ENCODE measurements around the gene GFAP. TPM values are rescaled to one million over a fixed set of nuclear protein-coding genes. Genes with fewer than 3 reads are reported as not detected.

Gene GFAP
- polyA plus RNA-seq, 1 of the 3 experiments (the other 2 are of a cell fraction): 0.48 TPM

DNA sequence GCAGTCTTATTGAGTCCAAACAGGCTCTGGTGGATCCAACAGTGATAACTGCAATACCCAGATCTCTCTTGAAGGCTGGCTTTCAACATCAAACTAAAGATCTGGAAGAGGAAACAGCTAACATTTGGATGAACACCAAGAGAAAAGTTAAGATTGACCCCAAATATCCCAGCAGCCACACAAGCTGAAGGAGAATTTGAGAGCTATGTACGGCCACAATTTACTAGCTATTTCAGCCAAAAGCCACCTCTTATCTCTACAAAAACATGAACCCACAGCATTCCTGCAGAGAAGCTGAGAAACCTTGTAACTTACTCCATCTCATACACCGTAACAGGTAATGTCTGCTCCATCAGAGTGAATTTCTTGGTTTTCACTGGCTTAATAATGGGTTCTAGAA lies 30.4 kb downstream of the GFAP start:
- Histone ChIP-seq H3K9me2 (no peaks in the 10 kb centered on the region), H4K20me1 (ENCODE audit: insufficient read depth) (peaks cover 21% of the 10 kb centered on the region), H3K27me3 (ENCODE audit: insufficient read depth) (no peaks in the 10 kb centered on the region), H3K9me3 (no peaks in the 10 kb centered on the region), H3K9ac (no peak overlapping the region), H2AFZ (ENCODE audit: low read depth) (no peak overlapping the region), H3K4me1 (ENCODE audit: control insufficient read depth in 1 of 2, insufficient read depth in 2 of 2, low read depth in 1 of 2, low read length in 1 of 2) (no peaks in the 10 kb centered on the region), H3K79me2 (ENCODE audit: insufficient read depth) (peaks cover 33% of the 10 kb centered on the region), H3K4me3 (ENCODE audit: low read depth in 2 of 2, low read length in 1 of 2) (no peak overlapping the region), H3K36me3 (replicated peaks in 1 of 2; ENCODE audit: control insufficient read depth in 1 of 2, insufficient read depth in 2 of 2, low read length in 1 of 2) (peaks cover 57 to 65% of the 10 kb centered on the region in 2 experiments), H3K4me2 (no peak overlapping the region), H3F3A (replicated peaks; ENCODE audit: insufficient read depth) (peaks cover 11% of the 10 kb centered on the region), H3K27ac (ENCODE audit: low read depth in 2 of 2, low read length in 1 of 2) (no peak overlapping the region)
- TF ChIP-seq, protein P1, sequence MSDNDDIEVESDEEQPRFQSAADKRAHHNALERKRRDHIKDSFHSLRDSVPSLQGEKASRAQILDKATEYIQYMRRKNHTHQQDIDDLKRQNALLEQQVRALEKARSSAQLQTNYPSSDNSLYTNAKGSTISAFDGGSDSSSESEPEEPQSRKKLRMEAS (IDR thresholded peaks at IDR 0.05; ENCODE audit: low read depth): no peak
- TF ChIP-seq NFIC (IDR thresholded peaks at IDR 0.05; ENCODE audit: borderline replicate concordance) (no peak), SIN3A (IDR thresholded peaks at IDR 0.05; ENCODE audit: borderline replicate concordance, low read depth, low read length) (no peak), YY1 (IDR thresholded peaks at IDR 0.05; ENCODE audit: low read depth) (no peak), ELF1 (IDR thresholded peaks at IDR 0.05) (no peak), RXRA (IDR thresholded peaks at IDR 0.05; ENCODE audit: borderline replicate concordance, low read depth) (no peak), MXI1 (IDR thresholded peaks at IDR 0.05; ENCODE audit: low read depth, low read length) (no peak)
- TF ChIP-seq, protein P2, sequence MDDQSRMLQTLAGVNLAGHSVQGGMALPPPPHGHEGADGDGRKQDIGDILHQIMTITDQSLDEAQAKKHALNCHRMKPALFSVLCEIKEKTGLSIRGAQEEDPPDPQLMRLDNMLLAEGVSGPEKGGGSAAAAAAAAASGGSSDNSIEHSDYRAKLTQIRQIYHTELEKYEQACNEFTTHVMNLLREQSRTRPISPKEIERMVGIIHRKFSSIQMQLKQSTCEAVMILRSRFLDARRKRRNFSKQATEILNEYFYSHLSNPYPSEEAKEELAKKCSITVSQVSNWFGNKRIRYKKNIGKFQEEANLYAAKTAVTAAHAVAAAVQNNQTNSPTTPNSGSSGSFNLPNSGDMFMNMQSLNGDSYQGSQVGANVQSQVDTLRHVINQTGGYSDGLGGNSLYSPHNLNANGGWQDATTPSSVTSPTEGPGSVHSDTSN (IDR thresholded peaks at IDR 0.05): no peak
- TF ChIP-seq, protein P3, sequence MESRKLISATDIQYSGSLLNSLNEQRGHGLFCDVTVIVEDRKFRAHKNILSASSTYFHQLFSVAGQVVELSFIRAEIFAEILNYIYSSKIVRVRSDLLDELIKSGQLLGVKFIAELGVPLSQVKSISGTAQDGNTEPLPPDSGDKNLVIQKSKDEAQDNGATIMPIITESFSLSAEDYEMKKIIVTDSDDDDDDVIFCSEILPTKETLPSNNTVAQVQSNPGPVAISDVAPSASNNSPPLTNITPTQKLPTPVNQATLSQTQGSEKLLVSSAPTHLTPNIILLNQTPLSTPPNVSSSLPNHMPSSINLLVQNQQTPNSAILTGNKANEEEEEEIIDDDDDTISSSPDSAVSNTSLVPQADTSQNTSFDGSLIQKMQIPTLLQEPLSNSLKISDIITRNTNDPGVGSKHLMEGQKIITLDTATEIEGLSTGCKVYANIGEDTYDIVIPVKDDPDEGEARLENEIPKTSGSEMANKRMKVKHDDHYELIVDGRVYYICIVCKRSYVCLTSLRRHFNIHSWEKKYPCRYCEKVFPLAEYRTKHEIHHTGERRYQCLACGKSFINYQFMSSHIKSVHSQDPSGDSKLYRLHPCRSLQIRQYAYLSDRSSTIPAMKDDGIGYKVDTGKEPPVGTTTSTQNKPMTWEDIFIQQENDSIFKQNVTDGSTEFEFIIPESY (IDR thresholded peaks at IDR 0.05; ENCODE audit: borderline replicate concordance, low read depth): no peak
- WGBS (ENCODE audit: low lambda C conversion rate): 98% methylated on average over 2 of the region's 2 CpGs
- POLR2A ChIA-PET: interaction anchor here (0.6 kb wide), 1 partner anchor 43 kb away, joined by 4 read pairs; no protein-coding TSS in a partner anchor
- CTCF ChIA-PET: interaction anchor here (0.7 to 13.9 kb wide), 6 partner anchors 14 to 250 kb away, joined by 3 to 324 read pairs (median 4); partner anchors contain the start of gene ACBD4
- DNase-seq: no peak

DNA sequence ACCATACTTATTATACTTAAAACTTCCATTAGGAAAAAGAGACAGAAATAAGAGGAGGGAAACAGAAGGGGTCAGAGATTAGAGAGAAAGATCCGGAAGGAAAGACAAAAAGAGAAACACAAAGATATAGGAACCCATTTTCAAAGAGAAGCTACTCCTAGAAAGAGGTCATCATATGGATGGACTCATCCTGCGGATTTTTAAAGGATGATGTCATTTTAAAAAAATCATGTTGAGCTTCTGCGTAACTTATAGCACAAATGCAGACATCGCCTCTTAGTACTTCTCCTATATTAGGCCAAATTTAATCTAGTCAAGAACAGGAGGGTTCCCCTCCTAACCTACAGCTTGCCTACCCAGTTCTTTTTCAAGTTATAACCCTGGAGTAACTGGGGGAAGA lies 34.2 kb downstream of the GFAP start:
- Histone ChIP-seq H3K9me2 (no peaks in the 10 kb centered on the region), H3K9ac (no peak overlapping the region), H3K4me1 (ENCODE audit: control insufficient read depth in 1 of 2, insufficient read depth in 2 of 2, low read depth in 1 of 2, low read length in 1 of 2) (no peaks in the 10 kb centered on the region), H3K4me2 (no peak overlapping the region), H3K9me3 (no peaks in the 10 kb centered on the region), H3K27ac (ENCODE audit: low read depth in 2 of 2, low read length in 1 of 2) (no peak overlapping the region), H3K36me3 (replicated peaks in 1 of 2; ENCODE audit: control insufficient read depth in 1 of 2, insufficient read depth in 2 of 2, low read length in 1 of 2) (peaks cover 65 to 75% of the 10 kb centered on the region in 2 experiments), H3F3A (replicated peaks; ENCODE audit: insufficient read depth) (peaks cover 24% of the 10 kb centered on the region), H3K4me3 (ENCODE audit: low read depth in 2 of 2, low read length in 1 of 2) (no peak overlapping the region), H4K20me1 (ENCODE audit: insufficient read depth) (0 out of 2 replicates have a peak, but pooled peaks cover 5% of the 10 kb centered on the region), H2AFZ (ENCODE audit: low read depth) (no peak overlapping the region), H3K79me2 (ENCODE audit: insufficient read depth) (peaks cover 12% of the 10 kb centered on the region; the same call in 1 of the 2 replicates), H3K27me3 (ENCODE audit: insufficient read depth) (no peaks in the 10 kb centered on the region)
- DNase-seq: no peak
- ChIA-PET POLR2A (no interaction called here), CTCF (interaction anchor here (0.9 to 13.9 kb wide), 7 partner anchors 7 to 218 kb away, joined by 3 to 324 read pairs (median 4); no protein-coding TSS in a partner anchor)
- TF ChIP-seq YY1 (IDR thresholded peaks at IDR 0.05; ENCODE audit: low read depth): no peak
- no peak for TF ChIP-seq MEF2A (IDR thresholded peaks at IDR 0.05; ENCODE audit: borderline replicate concordance, low read depth)
- no peak for TF ChIP-seq RAD21 (IDR thresholded peaks at IDR 0.05; ENCODE audit: low read length)
- TF ChIP-seq RCOR1 (IDR thresholded peaks at IDR 0.05; ENCODE audit: low read length): no peak
- no peak for TF ChIP-seq NFIC (IDR thresholded peaks at IDR 0.05; ENCODE audit: borderline replicate concordance)
- TF ChIP-seq TCF12 (IDR thresholded peaks at IDR 0.05): no peak
- TF ChIP-seq, protein P1 (IDR thresholded peaks at IDR 0.05; ENCODE audit: low read depth): no peak
- WGBS (ENCODE audit: low lambda C conversion rate): 89% methylated on average over 4 of the region's 4 CpGs

Data from SK-N-SH (cell line).